Activated T-helper 1 cell treated with anti-CD3 and anti-CD28 coated beads, Interleukin-2, amount 50 U/mL, for 16 hours (primary cell): Measurements from ENCODE around the gene SERPINA6.
"Not testable (repeated sequence)": the region's sequence is repeated elsewhere in the genome, so short reads cannot be mapped to it uniquely, and the experiment has no call there.

Experiments
- DNase-seq, 2 donors: peaks; one replicate each; pipeline ENCODE4 v3.0.0-alpha.2; 2020; ENCODE audit warnings: low read depth in 1 of 2, low spot score in 1 of 2

Gene SERPINA6

GRCh38 chr14:94295360-94296180 is 27.6 kb downstream of the SERPINA6 start:
- DNase-seq, result no peak

GRCh38 chr14:94293578-94293924 is 29.6 kb downstream of the SERPINA6 start:
- no peak for DNase-seq

- no peak for DNase-seq
Observed at GRCh38 chr14:94292872-94293577, 30.1 kb downstream of the SERPINA6 start, which contains the start of gene SERPINA10. SERPINA10 (minus strand) TSS chr14:94293268; CDS start chr14:94290593, 2,675 bp downstream.

GRCh38 chr14:94292526-94292871 is 30.6 kb downstream of the SERPINA6 start:
- DNase-seq, result no peak

- no peak for DNase-seq
Observed at GRCh38 chr14:94291906-94292525, 31.1 kb downstream of the SERPINA6 start.

GRCh38 chr14:94291159-94291905 is 31.8 kb downstream of the SERPINA6 start:
- DNase-seq, result no peak

- no peak for DNase-seq
Observed at GRCh38 chr14:94290197-94290596, 32.9 kb downstream of the SERPINA6 start.

- no peak for DNase-seq
Observed at GRCh38 chr14:94288610-94289465, 34.3 kb downstream of the SERPINA6 start.

- no peak for DNase-seq
Observed at GRCh38 chr14:94285158-94285557, 38.0 kb downstream of the SERPINA6 start.

- DNase-seq, result no peak
Observed at GRCh38 chr14:94284221-94284620, 38.9 kb downstream of the SERPINA6 start.

GRCh38 chr14:94282991-94283723 is 40.0 kb downstream of the SERPINA6 start:
- DNase-seq, result no peak

GRCh38 chr14:94278731-94279130 is 44.4 kb downstream of the SERPINA6 start:
- no peak for DNase-seq

- DNase-seq, result not testable (repeated sequence)
Observed at GRCh38 chr14:94276898-94277561, 46.1 kb downstream of the SERPINA6 start.

GRCh38 chr14:94269156-94269555 is 54.0 kb downstream of the SERPINA6 start:
- no peak for DNase-seq

- DNase-seq, result not testable (repeated sequence)
Observed at GRCh38 chr14:94268582-94268981, 54.6 kb downstream of the SERPINA6 start.

GRCh38 chr14:94267352-94267751 is 55.8 kb downstream of the SERPINA6 start:
- no peak for DNase-seq

GRCh38 chr14:94264195-94264594 is 58.9 kb downstream of the SERPINA6 start:
- not testable (repeated sequence) for DNase-seq
